Measurements from ENCODE around the gene KCTD15.

DNA sequence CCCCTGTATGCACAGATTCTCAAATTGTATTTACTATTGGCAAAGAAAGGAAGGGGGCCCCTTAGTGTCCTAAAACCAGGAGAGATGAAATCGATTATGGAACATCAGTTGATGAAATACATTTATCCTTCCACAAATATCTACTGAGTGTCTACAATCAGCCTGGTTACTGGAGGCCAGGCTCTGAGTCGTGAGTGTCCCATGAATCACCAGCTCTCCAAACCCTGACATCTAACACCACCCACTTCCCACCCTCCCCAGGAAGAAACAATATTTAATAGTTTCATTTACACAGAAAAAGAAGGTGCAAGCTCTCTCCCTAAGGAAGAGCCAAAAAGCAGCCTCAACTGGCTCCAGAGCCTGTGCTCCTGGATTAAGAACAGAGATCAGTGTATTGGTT, 25.2 kb downstream of the KCTD15 start:
- TF ChIP-seq, protein P1, sequence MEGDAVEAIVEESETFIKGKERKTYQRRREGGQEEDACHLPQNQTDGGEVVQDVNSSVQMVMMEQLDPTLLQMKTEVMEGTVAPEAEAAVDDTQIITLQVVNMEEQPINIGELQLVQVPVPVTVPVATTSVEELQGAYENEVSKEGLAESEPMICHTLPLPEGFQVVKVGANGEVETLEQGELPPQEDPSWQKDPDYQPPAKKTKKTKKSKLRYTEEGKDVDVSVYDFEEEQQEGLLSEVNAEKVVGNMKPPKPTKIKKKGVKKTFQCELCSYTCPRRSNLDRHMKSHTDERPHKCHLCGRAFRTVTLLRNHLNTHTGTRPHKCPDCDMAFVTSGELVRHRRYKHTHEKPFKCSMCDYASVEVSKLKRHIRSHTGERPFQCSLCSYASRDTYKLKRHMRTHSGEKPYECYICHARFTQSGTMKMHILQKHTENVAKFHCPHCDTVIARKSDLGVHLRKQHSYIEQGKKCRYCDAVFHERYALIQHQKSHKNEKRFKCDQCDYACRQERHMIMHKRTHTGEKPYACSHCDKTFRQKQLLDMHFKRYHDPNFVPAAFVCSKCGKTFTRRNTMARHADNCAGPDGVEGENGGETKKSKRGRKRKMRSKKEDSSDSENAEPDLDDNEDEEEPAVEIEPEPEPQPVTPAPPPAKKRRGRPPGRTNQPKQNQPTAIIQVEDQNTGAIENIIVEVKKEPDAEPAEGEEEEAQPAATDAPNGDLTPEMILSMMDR (IDR thresholded peaks at IDR 0.05; ENCODE audit: low read length): no peak
- no peak for TF ChIP-seq EZH2 (IDR thresholded peaks at IDR 0.05; ENCODE audit: borderline replicate concordance, low read length)
